GM19328 (cell line): ENCODE data around the gene MPRIP.

Experiments
- ATAC-seq: cut with Tn5 transposase; IDR thresholded peaks from one replicate; pipeline ENCODE4 v1.9.1; 2021; ENCODE audit warnings: mild to moderate bottlenecking, moderate library complexity; ENCODE audit not compliant: unreplicated experiment

Gene MPRIP

GRCh38 chr17:17064322-17064721 is 22.1 kb downstream of the MPRIP start:
- no peak for ATAC-seq

GRCh38 chr17:17066021-17066420 is 23.8 kb downstream of the MPRIP start:
- ATAC-seq, result no peak

GRCh38 chr17:17067257-17067656 is 25.0 kb downstream of the MPRIP start:
- ATAC-seq, result no peak

- ATAC-seq, result no peak
These were observed 27.6 kb downstream of the MPRIP start for GRCh38 chr17:17069849-17070248.

GRCh38 chr17:17070931-17071330 is 28.7 kb downstream of the MPRIP start:
- ATAC-seq, result no peak

GRCh38 chr17:17071531-17072360 is 29.5 kb downstream of the MPRIP start:
- ATAC-seq, result no peak

GRCh38 chr17:17072546-17072945 is 30.3 kb downstream of the MPRIP start:
- ATAC-seq, result no peak

- no peak for ATAC-seq
These were observed 30.8 kb downstream of the MPRIP start for GRCh38 chr17:17073030-17073564.

GRCh38 chr17:17073581-17074403 is 31.5 kb downstream of the MPRIP start:
- no peak for ATAC-seq

- no peak for ATAC-seq
These were observed 33.0 kb downstream of the MPRIP start for GRCh38 chr17:17075125-17075781.

- ATAC-seq, result no peak
These were observed 33.8 kb downstream of the MPRIP start for GRCh38 chr17:17076066-17076465.

- no peak for ATAC-seq
These were observed 34.8 kb downstream of the MPRIP start for GRCh38 chr17:17077101-17077500.

- ATAC-seq, result no peak
These were observed 35.8 kb downstream of the MPRIP start for GRCh38 chr17:17077861-17078732.

GRCh38 chr17:17078832-17079231 is 36.6 kb downstream of the MPRIP start:
- no peak for ATAC-seq

GRCh38 chr17:17079336-17079735 is 37.1 kb downstream of the MPRIP start:
- ATAC-seq, result no peak

- no peak for ATAC-seq
These were observed 37.5 kb downstream of the MPRIP start for GRCh38 chr17:17079761-17080160.

- ATAC-seq, result no peak
These were observed 37.9 kb downstream of the MPRIP start for GRCh38 chr17:17080181-17080631.

GRCh38 chr17:17080781-17081180 is 38.5 kb downstream of the MPRIP start:
- no peak for ATAC-seq

- ATAC-seq, result no peak
These were observed 39.2 kb downstream of the MPRIP start for GRCh38 chr17:17081304-17081940.

GRCh38 chr17:17082878-17083277 is 40.6 kb downstream of the MPRIP start:
- no peak for ATAC-seq
